Activated naive CD8-positive, alpha-beta T cell (primary cell): ENCODE measurements around the gene MLLT3.
"Not testable (repeated sequence)": the region's sequence is repeated elsewhere in the genome, so short reads cannot be mapped to it uniquely, and the experiment has no call there.

ENCODE experiments used
- H3K27ac Mint-ChIP-seq: one replicate; pipeline ENCODE4 v1.8.0; 2021; ENCODE audit warnings: mixed read lengths
- H3K27me3 Mint-ChIP-seq: one replicate; pipeline ENCODE4 v1.8.0; 2021; ENCODE audit warnings: mixed read lengths
- H3K36me3 Mint-ChIP-seq: one replicate; pipeline ENCODE4 v1.8.0; 2021; ENCODE audit warnings: mixed read lengths
- H3K4me1 Mint-ChIP-seq: one replicate; pipeline ENCODE4 v1.8.0; 2021; ENCODE audit warnings: low read depth, mixed read lengths
- H3K4me3 Mint-ChIP-seq: one replicate; pipeline ENCODE4 v1.8.0; 2021; ENCODE audit warnings: mild to moderate bottlenecking, mixed read lengths
- H3K9me3 Mint-ChIP-seq: one replicate; pipeline ENCODE4 v1.8.0; 2021; ENCODE audit warnings: low read depth, mixed read lengths

Gene MLLT3

GRCh38 chr9:20622330-20623020 lies at the start of gene MLLT3:
TSS of gene MLLT3 (minus strand) at chr9:20622499.
- H3K36me3 Mint-ChIP-seq, result no peaks in the 10 kb centered on the region
- no peaks in the 10 kb centered on the region for H3K27me3 Mint-ChIP-seq
- peak within 1 kb of the TSS; percentile 97 for H3K27ac Mint-ChIP-seq
- peaks cover 47% of the 10 kb centered on the region for H3K4me1 Mint-ChIP-seq
- H3K9me3 Mint-ChIP-seq, result no peaks in the 10 kb centered on the region
- H3K4me3 Mint-ChIP-seq, result peak within 1 kb of the TSS; percentile 96

DNA sequence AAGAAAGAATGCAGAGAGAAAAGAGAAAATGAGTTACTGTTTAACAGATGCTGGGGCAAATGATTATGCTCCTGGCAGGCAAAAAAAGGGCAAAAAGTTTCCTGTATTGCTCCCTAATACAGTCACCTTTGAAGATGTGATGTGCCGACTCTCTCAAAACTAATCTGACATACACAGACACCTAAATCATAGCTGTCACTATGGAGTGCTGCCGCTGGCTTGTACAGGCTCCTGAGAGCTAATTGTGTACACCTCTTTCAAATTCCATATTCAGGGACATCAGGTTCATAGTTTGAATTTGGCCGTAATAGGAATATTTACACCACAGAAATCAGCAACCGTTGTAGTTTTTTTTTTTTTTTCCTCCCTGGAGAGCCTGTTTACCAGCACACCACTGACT lies 49.3 kb upstream of the MLLT3 start:
- no peaks in the 10 kb centered on the region for H3K27me3 Mint-ChIP-seq

DNA sequence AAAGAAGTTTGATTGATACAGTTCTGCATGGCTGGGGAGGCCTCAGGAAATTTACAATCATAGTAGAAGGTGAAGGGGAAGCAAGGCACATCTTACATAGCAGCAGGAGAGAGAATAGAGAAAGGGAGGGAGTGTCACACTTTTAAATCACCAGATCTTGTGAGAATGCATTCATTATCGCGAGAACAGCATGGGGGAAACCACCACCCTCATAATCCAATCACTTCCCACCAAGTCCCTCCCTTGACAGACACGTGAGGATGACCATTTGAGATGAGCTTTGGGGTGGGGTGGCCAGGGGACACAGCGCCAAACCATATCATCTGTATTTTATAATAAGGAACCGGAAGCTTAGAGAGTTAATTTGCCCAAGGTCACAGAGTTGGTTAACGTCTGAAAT lies 48.1 kb upstream of the MLLT3 start:
- Mint-ChIP-seq H3K27ac (no peak overlapping the region), H3K36me3 (no peaks in the 10 kb centered on the region), H3K9me3 (no peaks in the 10 kb centered on the region), H3K4me1 (no peaks in the 10 kb centered on the region), H3K4me3 (no peak overlapping the region), H3K27me3 (no peaks in the 10 kb centered on the region)

More for the DNA sequence above, 49.3 kb upstream of the MLLT3 start:
- H3K36me3 Mint-ChIP-seq, result peaks cover 4% of the 10 kb centered on the region
- H3K9me3 Mint-ChIP-seq, result no peaks in the 10 kb centered on the region
- no peak overlapping the region for H3K27ac Mint-ChIP-seq
- H3K4me1 Mint-ChIP-seq, result no peaks in the 10 kb centered on the region
- H3K4me3 Mint-ChIP-seq, result no peak overlapping the region

DNA sequence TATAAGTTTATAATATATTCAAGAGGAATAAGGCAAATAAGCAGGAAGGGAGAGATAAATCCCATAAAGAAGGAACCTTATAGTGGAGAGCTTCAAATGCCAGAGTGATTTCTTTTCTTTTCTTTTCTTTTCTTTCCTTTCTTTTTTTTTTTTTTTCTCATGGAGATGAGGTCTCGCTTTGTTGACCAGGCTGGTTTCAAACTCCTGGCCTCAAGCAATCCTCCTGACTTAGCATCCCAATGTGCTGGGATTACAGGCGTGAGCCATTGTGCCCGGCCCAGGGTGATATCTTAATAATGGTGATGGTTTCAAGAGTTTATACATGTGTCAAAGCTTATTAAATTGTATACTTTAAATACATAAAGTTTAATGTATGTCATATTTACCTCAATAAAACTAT lies 42.2 kb upstream of the MLLT3 start:
- peaks cover 3% of the 10 kb centered on the region for H3K4me1 Mint-ChIP-seq
- no peak overlapping the region for H3K27ac Mint-ChIP-seq
- no peaks in the 10 kb centered on the region for H3K9me3 Mint-ChIP-seq
- H3K36me3 Mint-ChIP-seq, result no peaks in the 10 kb centered on the region
- no peak overlapping the region for H3K4me3 Mint-ChIP-seq
- H3K27me3 Mint-ChIP-seq, result peaks cover 2% of the 10 kb centered on the region

DNA sequence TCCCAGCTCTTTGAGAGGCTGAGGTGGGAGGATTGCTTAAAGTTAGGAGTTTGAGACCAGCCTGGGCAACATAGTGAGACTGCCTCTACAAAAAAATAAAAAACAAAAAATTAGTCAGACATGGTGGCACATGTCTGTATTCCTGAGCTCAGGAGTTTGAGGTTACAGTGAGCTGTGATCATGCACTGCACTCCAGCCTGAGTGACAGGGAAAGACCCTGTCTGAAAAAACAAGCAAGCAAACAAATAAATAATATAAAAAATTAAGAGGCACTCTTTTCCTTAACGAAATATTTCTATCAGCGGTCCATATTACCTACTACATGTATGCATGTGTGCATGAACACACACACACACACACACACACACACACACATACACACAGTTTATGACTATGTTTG lies 40.8 kb upstream of the MLLT3 start:
- Mint-ChIP-seq H3K36me3 (no peaks in the 10 kb centered on the region), H3K4me1 (peaks cover 3% of the 10 kb centered on the region), H3K9me3 (no peaks in the 10 kb centered on the region), H3K27me3 (peaks cover 2% of the 10 kb centered on the region), H3K4me3 (no peak overlapping the region), H3K27ac (no peak overlapping the region)

DNA sequence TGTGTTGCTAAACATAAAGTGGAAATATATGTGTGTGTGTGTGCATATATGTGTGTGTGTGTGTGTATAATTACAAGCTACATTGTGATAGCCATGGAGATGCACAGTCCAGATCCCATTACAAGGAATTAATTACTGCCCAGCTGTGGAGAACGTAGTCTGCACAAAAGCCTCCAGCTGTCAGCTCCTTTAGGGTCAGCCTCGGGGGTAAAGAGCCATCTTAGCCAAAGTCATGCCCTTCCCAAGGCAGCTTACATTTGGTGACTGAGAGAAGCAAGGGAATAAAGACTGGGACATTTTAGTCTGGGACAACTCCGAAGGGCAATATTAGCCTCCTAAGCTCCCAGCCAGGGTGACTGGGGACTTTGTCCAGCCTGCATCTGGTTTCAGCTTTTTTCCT lies 39.9 kb upstream of the MLLT3 start:
- no peak overlapping the region for H3K27ac Mint-ChIP-seq
- H3K9me3 Mint-ChIP-seq, result no peaks in the 10 kb centered on the region
- H3K4me3 Mint-ChIP-seq, result no peak overlapping the region
- peaks cover 3% of the 10 kb centered on the region for H3K4me1 Mint-ChIP-seq
- no peaks in the 10 kb centered on the region for H3K36me3 Mint-ChIP-seq
- peaks cover 2% of the 10 kb centered on the region for H3K27me3 Mint-ChIP-seq

GRCh38 chr9:20659474-20659967 lies 37.2 kb upstream of the MLLT3 start:
- H3K27me3 Mint-ChIP-seq, result peaks cover 2% of the 10 kb centered on the region
- no peak overlapping the region for H3K4me3 Mint-ChIP-seq
- H3K27ac Mint-ChIP-seq, result no peak overlapping the region
- H3K36me3 Mint-ChIP-seq, result no peaks in the 10 kb centered on the region
- peaks cover 3% of the 10 kb centered on the region for H3K4me1 Mint-ChIP-seq
- H3K9me3 Mint-ChIP-seq, result no peaks in the 10 kb centered on the region

- H3K27ac Mint-ChIP-seq, result peak overlapping the region; percentile 64
Measured at GRCh38 chr9:20658677-20659473, 36.6 kb upstream of the MLLT3 start.

DNA sequence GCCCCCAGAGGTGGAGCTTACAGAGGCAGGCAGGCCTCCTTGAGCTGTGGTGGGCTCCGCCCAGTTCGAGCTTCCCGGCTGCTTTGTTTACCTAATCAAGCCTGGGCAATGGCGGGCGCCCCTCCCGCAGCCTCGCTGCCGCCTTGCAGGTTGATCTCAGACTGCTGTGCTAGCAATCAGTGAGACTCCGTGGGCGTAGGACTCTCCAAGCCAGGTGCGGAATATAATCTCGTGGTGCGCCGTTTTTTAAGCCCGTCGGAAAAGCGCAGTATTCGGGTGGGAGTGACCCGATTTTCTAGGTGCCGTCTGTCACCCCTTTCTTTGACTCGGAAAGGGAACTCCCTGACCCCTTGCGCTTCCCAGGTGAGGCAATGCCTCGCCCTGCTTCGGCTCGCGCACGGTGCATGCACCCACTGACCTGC lies 36.0 kb upstream of the MLLT3 start:
- H3K4me3 Mint-ChIP-seq, result not testable (repeated sequence)
- H3K27ac Mint-ChIP-seq, result peak overlapping the region; percentile 64

More at GRCh38 chr9:20658677-20659473, 36.6 kb upstream of the MLLT3 start:
- no peak overlapping the region for H3K4me3 Mint-ChIP-seq
- peaks cover 2% of the 10 kb centered on the region for H3K36me3 Mint-ChIP-seq
- H3K9me3 Mint-ChIP-seq, result no peaks in the 10 kb centered on the region
- peaks cover 3% of the 10 kb centered on the region for H3K4me1 Mint-ChIP-seq
- H3K27me3 Mint-ChIP-seq, result peaks cover 3% of the 10 kb centered on the region

GRCh38 chr9:20651939-20652338 lies 29.6 kb upstream of the MLLT3 start:
- H3K27ac Mint-ChIP-seq, result no peak overlapping the region
- H3K27me3 Mint-ChIP-seq, result peaks cover 1% of the 10 kb centered on the region
- no peak overlapping the region for H3K4me3 Mint-ChIP-seq
- H3K9me3 Mint-ChIP-seq, result no peaks in the 10 kb centered on the region
- no peaks in the 10 kb centered on the region for H3K4me1 Mint-ChIP-seq
- peaks cover 4% of the 10 kb centered on the region for H3K36me3 Mint-ChIP-seq

More for the DNA sequence above, 36.0 kb upstream of the MLLT3 start:
- H3K36me3 Mint-ChIP-seq, H3K27me3 Mint-ChIP-seq, H3K4me1 Mint-ChIP-seq, H3K9me3 Mint-ChIP-seq: not testable (repeated sequence)

DNA sequence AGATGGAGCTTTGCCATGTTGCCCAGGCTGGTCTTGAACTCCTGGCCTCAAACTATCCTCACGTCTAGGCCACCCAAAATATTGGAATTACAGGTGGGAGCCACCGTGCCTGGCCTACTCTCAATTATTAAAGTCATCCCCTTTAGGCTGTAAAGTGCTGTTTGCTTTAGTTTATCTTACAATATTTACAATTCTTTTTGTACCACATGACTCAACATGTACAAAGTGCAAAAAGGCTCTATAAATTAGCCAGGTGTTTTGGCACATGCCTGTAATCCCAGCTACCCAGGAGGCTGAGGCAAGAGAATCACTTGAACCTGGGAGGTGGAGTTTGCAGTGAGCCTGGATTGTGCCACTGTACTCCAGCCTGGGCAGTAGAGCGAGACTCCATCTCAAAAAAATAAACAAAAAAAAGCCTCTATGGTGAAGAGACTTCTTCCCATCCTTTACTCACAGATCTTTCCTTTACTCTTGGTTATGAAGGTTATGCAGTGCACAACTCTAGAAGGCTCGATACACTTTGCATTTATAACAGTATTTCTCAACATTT lies 28.5 kb upstream of the MLLT3 start:
- Mint-ChIP-seq H3K4me3 (no peak overlapping the region), H3K27ac (no peak overlapping the region), H3K27me3 (peaks cover 1% of the 10 kb centered on the region), H3K4me1 (no peaks in the 10 kb centered on the region), H3K9me3 (no peaks in the 10 kb centered on the region), H3K36me3 (peaks cover 4% of the 10 kb centered on the region)

- Mint-ChIP-seq H3K9me3 (no peaks in the 10 kb centered on the region), H3K36me3 (peaks cover 4% of the 10 kb centered on the region), H3K4me3 (no peak overlapping the region), H3K27me3 (peaks cover 1% of the 10 kb centered on the region), H3K27ac (no peak overlapping the region), H3K4me1 (no peaks in the 10 kb centered on the region)
Measured at GRCh38 chr9:20650313-20650712, 28.0 kb upstream of the MLLT3 start.

DNA sequence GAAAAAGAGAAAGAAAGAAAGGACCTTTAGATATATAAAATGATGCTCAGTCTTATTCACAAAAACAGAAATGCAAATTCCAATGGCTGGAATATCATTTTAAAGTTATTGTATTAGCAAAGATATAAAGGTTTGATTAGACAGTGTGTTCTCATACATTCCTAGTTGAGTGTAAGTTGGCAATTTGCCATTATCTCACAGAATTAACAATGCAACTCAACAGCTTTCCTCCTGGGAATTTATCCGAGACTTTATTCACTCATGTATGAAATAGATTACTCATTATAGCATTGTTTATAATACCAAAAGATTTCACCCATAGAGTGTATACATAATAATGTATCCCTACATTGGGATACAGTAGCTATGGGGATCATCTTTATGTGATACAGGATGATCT lies 27.1 kb upstream of the MLLT3 start:
- H3K9me3 Mint-ChIP-seq, result no peaks in the 10 kb centered on the region
- H3K4me1 Mint-ChIP-seq, result no peaks in the 10 kb centered on the region
- H3K4me3 Mint-ChIP-seq, result no peak overlapping the region
- peaks cover 4% of the 10 kb centered on the region for H3K36me3 Mint-ChIP-seq
- peaks cover 1% of the 10 kb centered on the region for H3K27me3 Mint-ChIP-seq
- no peak overlapping the region for H3K27ac Mint-ChIP-seq

DNA sequence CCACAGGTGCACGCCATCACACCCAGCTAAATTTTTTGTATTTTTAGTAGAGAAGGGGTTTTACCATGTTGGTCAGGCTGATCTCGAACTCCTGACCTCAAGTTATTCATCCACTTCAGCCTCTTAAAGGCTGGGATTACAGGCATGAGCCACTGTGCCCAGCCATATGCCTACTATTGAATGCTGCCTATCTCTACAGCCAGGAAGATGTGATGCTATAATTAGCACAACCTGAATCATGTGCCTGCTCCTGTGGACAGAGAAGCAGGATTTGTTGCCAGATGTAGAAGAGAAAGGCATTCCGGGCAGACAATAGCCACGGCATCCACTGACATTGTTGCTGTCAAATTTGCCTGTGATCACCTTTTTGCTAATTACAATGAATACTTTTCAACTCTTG lies 24.4 kb upstream of the MLLT3 start:
- Mint-ChIP-seq H3K27me3 (peaks cover 4% of the 10 kb centered on the region), H3K9me3 (no peaks in the 10 kb centered on the region), H3K36me3 (peaks cover 2% of the 10 kb centered on the region)

DNA sequence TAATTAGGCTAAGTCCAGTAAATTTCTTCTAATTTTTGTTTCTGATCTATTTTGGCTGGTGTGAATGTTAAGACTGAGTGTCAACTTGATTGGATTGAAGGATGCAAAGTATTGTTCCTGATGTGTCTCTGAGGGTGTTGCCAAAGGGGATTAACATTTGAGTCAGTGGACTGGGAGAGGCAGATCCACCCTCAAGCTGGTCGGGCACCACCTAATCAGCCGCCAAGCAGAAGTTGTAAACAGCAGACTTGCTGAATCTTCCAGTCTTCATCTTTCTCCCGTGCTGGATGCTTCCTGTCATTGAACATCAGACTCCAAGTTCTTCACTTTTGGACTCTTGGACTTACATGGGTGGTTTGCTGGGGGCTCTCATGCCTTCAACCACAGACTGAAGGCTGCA lies 21.4 kb upstream of the MLLT3 start:
- peaks cover 2% of the 10 kb centered on the region for H3K36me3 Mint-ChIP-seq
- H3K27me3 Mint-ChIP-seq, result peaks cover 4% of the 10 kb centered on the region
- H3K9me3 Mint-ChIP-seq, result no peaks in the 10 kb centered on the region
- no peak overlapping the region for H3K4me3 Mint-ChIP-seq
- H3K4me1 Mint-ChIP-seq, result peaks cover 18% of the 10 kb centered on the region
- no peak overlapping the region for H3K27ac Mint-ChIP-seq

More for the DNA sequence above, 24.4 kb upstream of the MLLT3 start:
- no peaks in the 10 kb centered on the region for H3K4me1 Mint-ChIP-seq
- no peak overlapping the region for H3K27ac Mint-ChIP-seq
- H3K4me3 Mint-ChIP-seq, result no peak overlapping the region
